ENCODE measurements around the gene SLCO2A1.

DNA sequence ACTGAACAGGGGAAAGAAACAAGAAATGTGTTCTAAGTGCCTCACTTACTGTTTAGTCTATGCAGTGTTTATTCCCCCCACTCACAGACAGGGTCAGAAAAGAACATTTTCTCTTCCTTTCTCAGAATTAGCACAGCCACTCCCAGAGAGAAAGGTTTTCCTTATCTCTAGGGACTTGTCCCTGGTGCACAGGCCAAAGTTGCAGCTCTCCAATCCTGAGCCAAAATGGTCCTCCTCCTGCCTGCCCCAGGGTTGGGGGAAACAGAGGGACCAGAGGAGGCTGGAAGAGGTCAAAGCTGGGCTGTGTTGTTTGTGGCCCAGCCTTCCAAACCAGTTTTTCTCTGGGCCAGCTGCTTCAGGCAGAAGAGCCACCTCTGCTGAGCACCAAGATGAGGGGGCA lies 146.1 kb downstream of the SLCO2A1 start:
- TF ChIP-seq, protein P1, sequence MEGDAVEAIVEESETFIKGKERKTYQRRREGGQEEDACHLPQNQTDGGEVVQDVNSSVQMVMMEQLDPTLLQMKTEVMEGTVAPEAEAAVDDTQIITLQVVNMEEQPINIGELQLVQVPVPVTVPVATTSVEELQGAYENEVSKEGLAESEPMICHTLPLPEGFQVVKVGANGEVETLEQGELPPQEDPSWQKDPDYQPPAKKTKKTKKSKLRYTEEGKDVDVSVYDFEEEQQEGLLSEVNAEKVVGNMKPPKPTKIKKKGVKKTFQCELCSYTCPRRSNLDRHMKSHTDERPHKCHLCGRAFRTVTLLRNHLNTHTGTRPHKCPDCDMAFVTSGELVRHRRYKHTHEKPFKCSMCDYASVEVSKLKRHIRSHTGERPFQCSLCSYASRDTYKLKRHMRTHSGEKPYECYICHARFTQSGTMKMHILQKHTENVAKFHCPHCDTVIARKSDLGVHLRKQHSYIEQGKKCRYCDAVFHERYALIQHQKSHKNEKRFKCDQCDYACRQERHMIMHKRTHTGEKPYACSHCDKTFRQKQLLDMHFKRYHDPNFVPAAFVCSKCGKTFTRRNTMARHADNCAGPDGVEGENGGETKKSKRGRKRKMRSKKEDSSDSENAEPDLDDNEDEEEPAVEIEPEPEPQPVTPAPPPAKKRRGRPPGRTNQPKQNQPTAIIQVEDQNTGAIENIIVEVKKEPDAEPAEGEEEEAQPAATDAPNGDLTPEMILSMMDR (IDR thresholded peaks at IDR 0.05), result no peak
- TF ChIP-seq EZH2 (IDR thresholded peaks at IDR 0.05; ENCODE audit: borderline replicate concordance, insufficient read depth, low read depth, low read length, poor library complexity, severe bottlenecking), result no peak
